IPS DF 6.9 (cell line): ENCODE data around the gene TWF2.

Experiments
- DNase-seq: peaks from one replicate; pipeline ENCODE4 v3.0.0-alpha.2; 2013; ENCODE audit warnings: low read depth, low spot score
- H3K27ac ChIP-seq: one replicate; pipeline ENCODE4 v1.5.1; 2013; ENCODE audit warnings: low read length, control low read depth
- H3K27me3 ChIP-seq: 2 replicates; pipeline ENCODE4 v1.6.1; 2013; ENCODE audit warnings: mild to moderate bottlenecking, low read length; ENCODE audit not compliant: control insufficient read depth, insufficient read depth
- H3K36me3 ChIP-seq: 2 replicates; pipeline ENCODE4 v1.6.1; 2013; ENCODE audit warnings: low read length; ENCODE audit not compliant: control insufficient read depth, insufficient read depth
- H3K4me1 ChIP-seq: 2 replicates; pipeline ENCODE4 v1.6.1; 2013; ENCODE audit warnings: low read length; ENCODE audit not compliant: control insufficient read depth, insufficient read depth
- H3K4me3 ChIP-seq: 2 replicates; pipeline ENCODE4 v1.5.1; 2013; ENCODE audit warnings: mild to moderate bottlenecking, low read length
- H3K9me3 ChIP-seq: 2 replicates; pipeline ENCODE4 v1.6.1; 2013; ENCODE audit warnings: low read length, inconsistent platforms; ENCODE audit not compliant: control insufficient read depth, insufficient read depth
- WGBS: extraction: QIAGEN DNeasy Blood & Tissue Kit; methylation state at CpG from one replicate; pipeline ENCODE4 v1.1.7; 2013; ENCODE audit warnings: mixed read lengths, missing lambda C conversion rate; ENCODE audit not compliant: insufficient read length, insufficient coverage; 5-methylcytosine and 5-hydroxymethylcytosine counted together

Gene TWF2

DNA sequence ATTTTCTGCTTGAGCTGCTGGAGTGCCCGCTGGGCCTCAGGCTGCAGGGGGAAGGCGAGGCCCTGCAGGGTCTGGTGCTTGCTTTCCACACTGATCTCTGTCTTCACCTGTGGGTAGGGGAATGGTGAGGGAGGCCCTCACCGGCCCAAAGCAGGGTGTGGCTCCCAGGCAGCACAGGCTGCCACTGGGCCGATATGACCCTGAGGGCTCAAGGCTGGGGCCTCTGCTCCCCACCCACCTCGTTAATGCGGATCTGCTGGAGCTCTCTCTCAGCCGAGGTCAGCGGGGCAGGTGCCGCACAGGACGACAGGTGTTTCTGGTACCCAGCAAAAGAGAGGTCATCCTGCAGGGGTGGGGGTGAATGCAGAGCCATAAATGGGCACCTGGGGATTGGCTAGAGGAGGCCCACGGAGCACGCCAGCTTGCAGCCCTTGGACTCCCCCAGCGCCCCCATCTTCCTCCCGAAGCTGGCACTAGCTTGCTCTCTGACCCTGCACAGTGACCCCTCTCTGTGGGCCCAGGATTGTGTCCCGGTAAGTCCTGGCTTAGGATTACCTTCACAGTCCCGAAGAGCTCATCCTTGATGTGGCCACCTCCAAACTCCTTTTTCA lies 8.0 kb downstream of the TWF2 start:
- Histone ChIP-seq H3K27ac (no peak overlapping the region), H3K27me3 (no peaks in the 10 kb centered on the region), H3K36me3 (peaks cover 25% of the 10 kb centered on the region), H3K9me3 (no peaks in the 10 kb centered on the region), H3K4me3 (no peak overlapping the region), H3K4me1 (no peaks in the 10 kb centered on the region)
- DNase-seq: no peak
- WGBS: no CpG with 5 or more reads among the region's 16 CpGs

DNA sequence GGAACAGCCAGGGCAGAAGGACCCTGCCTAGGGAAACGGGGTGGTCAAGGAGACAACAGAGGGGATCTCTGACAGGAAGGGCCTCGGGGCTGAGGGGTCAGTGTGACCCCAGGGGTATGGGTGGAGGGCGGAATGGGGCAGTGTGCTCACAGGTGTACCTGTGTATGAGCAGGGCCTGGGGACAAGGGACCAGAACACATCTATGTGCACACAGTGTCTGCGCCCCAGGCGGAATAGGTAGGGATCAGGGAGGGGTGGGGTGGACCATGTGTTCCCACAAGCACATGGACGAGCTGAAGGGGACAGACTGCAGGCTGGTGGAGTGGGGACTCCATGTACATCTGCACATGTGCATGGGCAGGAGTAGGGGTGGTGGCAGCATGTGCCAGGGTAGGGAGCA lies 8.5 kb downstream of the TWF2 start:
- no peak for DNase-seq
- no peak overlapping the region for H3K27ac ChIP-seq
- H3K27me3 ChIP-seq: no peaks in the 10 kb centered on the region
- H3K9me3 ChIP-seq: no peaks in the 10 kb centered on the region
- no peak overlapping the region for H3K4me3 ChIP-seq
- WGBS: no CpG with 5 or more reads among the region's 6 CpGs
- peaks cover 3% of the 10 kb centered on the region; the same call in 1 of the 2 replicates for H3K4me1 ChIP-seq
- peaks cover 25% of the 10 kb centered on the region for H3K36me3 ChIP-seq

DNA sequence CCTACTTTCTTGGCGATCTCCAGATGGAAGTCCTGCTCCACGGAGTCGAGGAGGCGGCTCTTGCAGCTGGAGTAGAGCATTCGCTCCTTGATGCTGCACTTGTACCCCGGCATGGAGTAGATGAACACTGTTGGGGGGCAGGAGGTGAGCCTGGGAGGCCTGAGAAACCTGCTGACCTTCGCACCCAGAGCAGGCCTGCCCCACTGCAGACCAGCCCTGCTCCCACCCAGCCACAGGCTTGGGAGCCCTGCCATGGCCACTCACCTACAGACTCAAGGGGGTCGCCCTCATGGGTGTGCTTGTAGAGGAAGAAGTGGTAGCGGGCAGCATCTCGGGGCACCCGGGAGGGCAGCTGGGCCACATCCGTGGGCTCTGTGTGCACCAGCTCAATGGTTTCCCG lies 9.3 kb downstream of the TWF2 start:
- no peaks in the 10 kb centered on the region for H3K9me3 ChIP-seq
- H3K4me3 ChIP-seq: no peak overlapping the region
- WGBS: no CpG with 5 or more reads among the region's 13 CpGs
- no peaks in the 10 kb centered on the region for H3K27me3 ChIP-seq
- peaks cover 4% of the 10 kb centered on the region; the same call in 1 of the 2 replicates for H3K4me1 ChIP-seq
- peaks cover 25% of the 10 kb centered on the region for H3K36me3 ChIP-seq
- no peak for DNase-seq
- no peak overlapping the region for H3K27ac ChIP-seq

DNA sequence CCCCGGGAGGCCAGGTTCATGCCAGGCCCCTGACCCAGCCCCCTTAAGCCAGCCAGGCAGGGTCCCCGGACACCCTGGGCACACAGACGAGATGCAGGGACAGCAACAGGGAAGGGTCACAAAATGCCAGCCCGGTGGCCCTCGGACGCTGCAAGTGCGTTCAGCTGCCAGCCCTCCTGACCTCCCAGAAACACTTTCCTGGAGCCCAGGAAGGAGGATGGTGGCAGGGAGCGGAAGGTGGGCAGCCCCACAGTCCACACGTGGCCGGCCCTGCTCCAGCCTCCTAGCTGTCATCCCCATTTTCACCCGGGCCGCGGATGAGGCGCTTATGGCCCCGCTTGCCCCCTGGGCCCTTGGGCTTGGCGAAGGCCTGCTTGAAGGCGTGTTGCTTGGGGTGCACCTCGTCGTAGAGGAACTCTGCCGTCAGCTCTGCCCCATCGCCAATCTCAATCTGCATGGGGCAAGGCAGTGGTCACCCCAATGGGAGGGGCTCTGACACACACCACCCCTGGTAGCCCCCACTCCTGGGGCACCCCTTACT lies 10.1 kb downstream of the TWF2 start:
- Histone ChIP-seq H3K9me3 (no peaks in the 10 kb centered on the region), H3K4me3 (no peak overlapping the region), H3K36me3 (peaks cover 25% of the 10 kb centered on the region), H3K27me3 (no peaks in the 10 kb centered on the region), H3K27ac (no peak overlapping the region), H3K4me1 (peaks cover 4% of the 10 kb centered on the region; the same call in 1 of the 2 replicates)
- WGBS: no CpG with 5 or more reads among the region's 21 CpGs
- no peak for DNase-seq

DNA sequence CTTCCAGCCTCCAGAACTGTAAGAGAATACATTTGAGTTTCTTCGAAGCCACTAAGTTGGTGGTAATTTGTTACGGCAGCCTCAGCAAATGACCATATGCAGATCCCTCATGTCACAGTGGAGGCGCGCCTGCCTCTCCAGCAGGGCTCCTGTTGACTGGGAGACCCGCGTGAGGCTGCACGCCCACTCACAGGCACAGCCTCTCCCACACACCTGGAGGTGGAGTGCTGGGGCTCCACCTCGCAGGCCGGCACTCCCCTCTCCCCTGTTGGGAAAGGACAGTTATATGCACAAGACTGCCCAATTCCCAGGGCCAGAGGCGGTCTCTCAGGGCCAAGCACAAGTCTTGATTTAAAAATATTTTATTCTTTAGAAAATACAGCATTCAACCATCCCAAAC lies 10.7 kb downstream of the TWF2 start:
- peaks cover 4% of the 10 kb centered on the region; the same call in 1 of the 2 replicates for H3K4me1 ChIP-seq
- H3K27ac ChIP-seq: no peak overlapping the region
- no peaks in the 10 kb centered on the region for H3K27me3 ChIP-seq
- H3K4me3 ChIP-seq: no peak overlapping the region
- H3K36me3 ChIP-seq: peaks cover 25% of the 10 kb centered on the region
- whole genome bisulfite sequencing: no CpG with 5 or more reads among the region's 10 CpGs
- no peaks in the 10 kb centered on the region for H3K9me3 ChIP-seq
- no peak for DNase-seq

DNA sequence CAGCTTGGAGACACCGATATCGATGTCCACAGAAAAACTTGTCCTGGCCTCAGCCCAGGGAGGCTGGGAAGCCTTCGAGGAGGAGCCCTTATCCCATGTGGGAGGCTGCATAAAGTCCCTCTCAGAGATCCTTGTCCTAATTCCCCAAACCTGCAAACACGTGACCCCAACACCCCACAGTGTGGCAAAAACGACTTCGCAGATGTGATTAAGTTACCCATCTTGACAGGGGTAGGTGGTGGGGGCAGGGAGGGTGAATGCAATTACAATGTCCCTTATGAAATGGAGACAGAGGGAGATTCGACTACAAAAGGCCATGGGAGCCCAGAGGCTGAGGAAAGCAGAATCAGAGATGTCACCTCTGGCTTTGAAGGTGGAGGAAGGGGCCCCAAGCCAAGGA lies 11.2 kb downstream of the TWF2 start:
- H3K36me3 ChIP-seq: peaks cover 25% of the 10 kb centered on the region

DNA sequence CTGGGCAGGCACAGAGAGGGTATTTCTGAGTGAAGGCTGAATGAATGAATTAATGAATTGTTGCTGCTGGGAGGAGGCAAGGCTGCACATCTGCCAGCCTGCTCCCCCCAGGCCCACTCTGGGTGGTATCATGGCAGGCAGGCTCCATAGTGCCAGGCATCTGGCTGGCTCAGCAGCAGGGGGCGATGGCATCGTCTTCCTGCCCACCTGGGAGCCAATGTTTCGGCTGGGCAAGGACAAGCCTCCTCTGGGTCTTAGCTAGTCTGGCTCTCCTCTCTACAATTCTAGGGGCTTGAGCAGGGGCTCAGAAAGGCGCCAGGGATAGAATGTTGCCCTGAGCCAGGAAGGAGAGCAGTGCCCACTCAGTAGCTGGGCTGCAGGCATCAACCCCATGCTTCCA lies 11.8 kb downstream of the TWF2 start:
- Histone ChIP-seq H3K4me3 (no peak overlapping the region), H3K36me3 (peaks cover 25% of the 10 kb centered on the region), H3K27ac (no peak overlapping the region), H3K9me3 (no peaks in the 10 kb centered on the region), H3K4me1 (peaks cover 4% of the 10 kb centered on the region; the same call in 1 of the 2 replicates), H3K27me3 (no peaks in the 10 kb centered on the region)
- no CpG with 5 or more reads among the region's 4 CpGs for WGBS
- no peak for DNase-seq

More for the DNA sequence above, 11.2 kb downstream of the TWF2 start:
- WGBS: no CpG with 5 or more reads among the region's 7 CpGs
- Histone ChIP-seq H3K27me3 (no peaks in the 10 kb centered on the region), H3K9me3 (no peaks in the 10 kb centered on the region), H3K27ac (no peak overlapping the region), H3K4me1 (peaks cover 4% of the 10 kb centered on the region; the same call in 1 of the 2 replicates), H3K4me3 (no peak overlapping the region)
- no peak for DNase-seq

DNA sequence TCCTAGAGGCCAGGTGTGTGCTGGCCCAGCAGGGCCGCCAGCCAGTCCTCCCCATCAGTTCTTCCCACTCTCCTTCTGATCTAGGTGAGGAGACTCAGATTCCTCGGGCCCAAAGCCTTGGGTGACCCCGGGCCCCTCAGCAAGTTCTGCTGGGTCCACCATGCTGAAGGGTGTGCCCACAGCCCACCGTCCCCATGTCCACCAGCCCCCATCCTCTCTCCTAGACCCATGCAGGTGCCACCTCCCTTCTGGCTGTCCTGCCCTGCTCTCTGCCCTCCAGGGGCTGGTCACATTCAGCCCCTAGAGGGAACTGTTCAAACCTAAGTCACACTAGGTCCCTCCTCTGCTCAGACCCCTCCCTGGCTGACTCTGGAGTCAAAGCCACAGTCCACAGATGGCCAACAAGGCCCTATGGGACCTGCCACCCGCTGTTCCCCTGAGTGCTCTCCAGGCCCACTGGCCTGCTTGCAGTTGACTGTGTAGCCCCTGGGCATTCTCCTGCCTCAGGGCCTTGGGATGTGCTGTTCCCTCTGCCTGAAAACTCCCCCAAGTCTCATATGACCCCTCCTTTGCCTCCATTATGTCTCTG lies 12.6 kb downstream of the TWF2 start:
- no peak for DNase-seq
- no peaks in the 10 kb centered on the region for H3K27me3 ChIP-seq
- peaks cover 4% of the 10 kb centered on the region; the same call in 1 of the 2 replicates for H3K4me1 ChIP-seq
- H3K27ac ChIP-seq: no peak overlapping the region
- WGBS: no CpG with 5 or more reads among the region's 5 CpGs
- H3K9me3 ChIP-seq: no peaks in the 10 kb centered on the region
- H3K4me3 ChIP-seq: no peak overlapping the region
- H3K36me3 ChIP-seq: peaks cover 24% of the 10 kb centered on the region

DNA sequence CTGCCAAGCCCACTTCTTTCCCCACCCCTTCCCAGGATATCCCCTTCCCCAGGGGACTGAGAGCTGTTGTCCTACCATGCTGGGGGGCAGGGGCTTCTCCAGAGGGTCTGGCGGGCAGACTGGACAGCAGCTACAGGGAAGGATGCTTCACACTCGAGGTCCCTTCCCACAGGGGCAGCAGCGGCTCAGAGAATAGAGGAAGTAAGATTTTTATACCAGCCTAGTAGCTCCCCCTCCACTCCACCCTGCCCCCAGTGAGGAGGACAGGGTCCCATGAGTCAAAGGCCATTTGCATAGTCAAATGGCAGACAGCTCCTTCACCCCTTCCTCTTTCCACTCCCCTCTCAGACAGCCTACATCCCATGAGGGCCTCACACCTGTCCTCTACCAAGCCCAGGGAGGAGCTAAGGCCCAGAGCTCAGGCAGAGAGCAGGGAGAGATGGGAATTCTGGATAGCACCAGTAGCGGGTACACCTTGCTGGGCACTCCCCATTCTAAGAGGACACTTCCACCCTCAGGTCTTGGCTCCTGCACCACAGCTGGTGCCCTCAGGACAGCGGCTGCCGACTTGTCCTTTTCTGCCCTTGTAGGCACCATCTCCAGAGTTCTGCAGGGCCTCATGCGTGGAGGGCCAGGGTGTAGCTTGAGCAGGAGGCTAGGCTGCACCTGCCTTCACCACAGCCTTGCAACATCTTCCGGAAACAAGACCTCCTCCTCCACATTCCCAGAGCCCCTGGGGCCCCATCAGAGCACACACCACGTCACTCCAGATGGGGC lies 13.3 kb downstream of the TWF2 start, which contains the start of gene TLR9:
Gene TLR9, minus strand, starts transcription at position 194 of the 777 bp plus-strand sequence. Its CDS starts 116 bp downstream, at position 78.
- Histone ChIP-seq H3K4me1 (peaks cover 4% of the 10 kb centered on the region; the same call in 1 of the 2 replicates), H3K36me3 (peaks cover 18% of the 10 kb centered on the region), H3K27ac (no peak within 1 kb of the TSS), H3K4me3 (no peak within 1 kb of the TSS), H3K9me3 (no peaks in the 10 kb centered on the region), H3K27me3 (no peaks in the 10 kb centered on the region)
- WGBS: no CpG with 5 or more reads among the region's 9 CpGs
- DNase-seq: no peak
